Uterus (tissue), 2 donors: Measurements from ENCODE around the gene ZNF599.

Source experiments
- POLR2A ChIP-seq, 2 donors: fragments of 450-650 bp; IDR thresholded peaks; one replicate each; pipeline ENCODE4 v1.6.1; 2016; ENCODE audit warnings: antibody characterized with exemption in 2 of 2, mild to moderate bottlenecking in 1 of 2, moderate library complexity in 1 of 2
- TF ChIP-seq, protein P1 (sequence below), 4 experiments: fragments of 200-600 bp in 2 of 4; fragments of 450-650 bp in 2 of 4; sonication (generic) in 2 of 4; IDR thresholded peaks; one replicate each; pipeline ENCODE4 v1.5.1; 2016 to 2019; ENCODE audit warnings: antibody characterized with exemption in 4 of 4, mild to moderate bottlenecking in 2 of 4, moderate library complexity in 1 of 4

DNA sequence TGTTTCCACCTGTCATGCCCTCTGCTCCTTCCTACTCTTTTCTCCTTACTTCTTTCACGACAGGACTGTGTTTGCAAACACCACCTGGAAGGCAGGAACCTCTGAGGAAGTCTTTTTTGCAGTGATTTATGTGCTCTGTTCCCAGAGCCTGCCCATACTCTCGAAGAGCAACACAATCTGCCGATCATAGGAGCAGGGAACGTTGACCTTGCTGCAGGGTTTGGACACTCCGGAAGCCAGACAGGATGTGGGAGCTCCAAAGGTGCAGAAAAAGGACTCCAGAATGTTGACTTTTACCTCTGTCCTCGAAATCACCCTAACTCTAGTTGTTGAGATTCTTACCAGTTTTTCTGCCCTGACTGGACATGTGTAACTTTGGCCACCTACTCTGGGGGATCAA, 47.6 kb downstream of the ZNF599 start:
- TF ChIP-seq POLR2A (IDR thresholded peaks at IDR 0.05) = no peak
- TF ChIP-seq, protein P1, sequence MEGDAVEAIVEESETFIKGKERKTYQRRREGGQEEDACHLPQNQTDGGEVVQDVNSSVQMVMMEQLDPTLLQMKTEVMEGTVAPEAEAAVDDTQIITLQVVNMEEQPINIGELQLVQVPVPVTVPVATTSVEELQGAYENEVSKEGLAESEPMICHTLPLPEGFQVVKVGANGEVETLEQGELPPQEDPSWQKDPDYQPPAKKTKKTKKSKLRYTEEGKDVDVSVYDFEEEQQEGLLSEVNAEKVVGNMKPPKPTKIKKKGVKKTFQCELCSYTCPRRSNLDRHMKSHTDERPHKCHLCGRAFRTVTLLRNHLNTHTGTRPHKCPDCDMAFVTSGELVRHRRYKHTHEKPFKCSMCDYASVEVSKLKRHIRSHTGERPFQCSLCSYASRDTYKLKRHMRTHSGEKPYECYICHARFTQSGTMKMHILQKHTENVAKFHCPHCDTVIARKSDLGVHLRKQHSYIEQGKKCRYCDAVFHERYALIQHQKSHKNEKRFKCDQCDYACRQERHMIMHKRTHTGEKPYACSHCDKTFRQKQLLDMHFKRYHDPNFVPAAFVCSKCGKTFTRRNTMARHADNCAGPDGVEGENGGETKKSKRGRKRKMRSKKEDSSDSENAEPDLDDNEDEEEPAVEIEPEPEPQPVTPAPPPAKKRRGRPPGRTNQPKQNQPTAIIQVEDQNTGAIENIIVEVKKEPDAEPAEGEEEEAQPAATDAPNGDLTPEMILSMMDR (IDR thresholded peaks at IDR 0.05) = no peak
